ENCODE data around the gene ASAP3. TPM values are rescaled to one million over a fixed set of nuclear protein-coding genes. Genes with fewer than 3 reads are reported as not detected.

The ASAP3 gene
- total and polyA plus RNA-seq, 9 of the 15 experiments (the other 6 are each of a cell fraction or from before 2014, with no cell fraction given), result 1.7 to 31.2 (median 17.4) TPM

GRCh38 chr1:23481026-23481597 lies 2.9 kb downstream of the ASAP3 start (continued):
- no peak for TF ChIP-seq SMARCC2 (IDR thresholded peaks at IDR 0.05; ENCODE audit: low read depth)
- TF ChIP-seq TEAD2 (tag; IDR thresholded peaks at IDR 0.05), result peak; percentile 72
- no peak for TF ChIP-seq ARID1B (IDR thresholded peaks at IDR 0.05)
- no peak for TF ChIP-seq ELK3 (CRISPR knock-in tag; IDR thresholded peaks at IDR 0.05)
- no peak for TF ChIP-seq ETS2 (tag; IDR thresholded peaks at IDR 0.05; ENCODE audit: borderline replicate concordance, poor library complexity, severe bottlenecking)
- no peak for TF ChIP-seq NCOA1 (IDR thresholded peaks at IDR 0.05; ENCODE audit: low read depth)
- TF ChIP-seq NCOA2 (IDR thresholded peaks at IDR 0.05; ENCODE audit: partially characterized antibody in 2 of 2), result no peak
- TF ChIP-seq RFX5 (IDR thresholded peaks at IDR 0.05; ENCODE audit: low read depth, low read length), result no peak
- TF ChIP-seq ZNF316 (IDR thresholded peaks at IDR 0.05), result no peak
- TF ChIP-seq ZNF699 (CRISPR knock-in tag; IDR thresholded peaks at IDR 0.05; ENCODE audit: insufficient replicate concordance), result no peak
- TF ChIP-seq ZBTB17 (CRISPR knock-in tag; IDR thresholded peaks at IDR 0.05), result 0 out of 2 replicates have a peak, but pooled peaks have one; percentile 18
- peak in 1 of 2 experiments; percentile 67; a peak in 1 of 4 replicates for TF ChIP-seq TEAD1 (CRISPR knock-in tag; IDR thresholded peaks at IDR 0.05)
- no peak for TF ChIP-seq NRF1 (conservative IDR thresholded peaks at IDR 0.05 in 1 of 2, IDR thresholded peaks at IDR 0.05 in 1 of 2)
- TF ChIP-seq CHD2 (IDR thresholded peaks at IDR 0.05; ENCODE audit: low read depth, low read length), result no peak
- no peak for TF ChIP-seq RBM25 (IDR thresholded peaks at IDR 0.05; ENCODE audit: low read depth, low read length, severe bottlenecking)
- no peak for TF ChIP-seq HOXB6 (CRISPR knock-in tag; IDR thresholded peaks at IDR 0.05; ENCODE audit: borderline replicate concordance)
- TF ChIP-seq MEF2D (tag; conservative IDR thresholded peaks at IDR 0.05; ENCODE audit: low read depth), result peak; percentile 75
- no peak for TF ChIP-seq KDM1A (IDR thresholded peaks at IDR 0.05)
- TF ChIP-seq ZEB2 (IDR thresholded peaks at IDR 0.05), result no peak
- no peak for TF ChIP-seq ZBTB33 (CRISPR knock-in tag; IDR thresholded peaks at IDR 0.05)
- TF ChIP-seq ILK (tag; IDR thresholded peaks at IDR 0.05; ENCODE audit: borderline replicate concordance, low read depth), result 0 out of 2 replicates have a peak, but pooled peaks have one; percentile 66
- TF ChIP-seq ARID2 (IDR thresholded peaks at IDR 0.05), result no peak
- TF ChIP-seq KDM5B (IDR thresholded peaks at IDR 0.05; ENCODE audit: insufficient replicate concordance, low read depth, low read length), result no peak
- TF ChIP-seq E2F4 (CRISPR knock-in tag; IDR thresholded peaks at IDR 0.05; ENCODE audit: low read depth), result no peak
- TF ChIP-seq TAF15 (IDR thresholded peaks at IDR 0.05; ENCODE audit: low read depth, low read length), result no peak
- no peak for TF ChIP-seq ZC3H8 (IDR thresholded peaks at IDR 0.05)
- no peak for TF ChIP-seq SRF (CRISPR knock-in tag; IDR thresholded peaks at IDR 0.05)
- no peak for TF ChIP-seq GATA2 (CRISPR knock-in tag; IDR thresholded peaks at IDR 0.05)
